Keratinocyte (primary cell): ENCODE results near the gene NDUFA7. TPM values are rescaled to one million over a fixed set of nuclear protein-coding genes. Genes with fewer than 3 reads are reported as not detected.

ENCODE experiments used
- DNase-seq: peaks from one replicate; pipeline ENCODE4 v3.0.0-alpha.2; 2011; ENCODE audit warnings: low read depth, missing footprints, low spot score
- FAIRE-seq: peaks from 2 replicates; lab custom pipeline; 2011; peaks lifted over from hg19 to GRCh38; lab: Jason Lieb, UNC
- H2AFZ ChIP-seq: 2 replicates; pipeline ENCODE4 v1.6.0; 2012; ENCODE audit warnings: low read length, control low read depth, inconsistent platforms; ENCODE audit not compliant: control insufficient read depth
- H3K27ac ChIP-seq: 2 replicates; pipeline ENCODE4 v1.5.1; 2011; ENCODE audit warnings: low read length; ENCODE audit not compliant: control insufficient read depth, insufficient read depth
- H3K27me3 ChIP-seq: 3 replicates; pipeline ENCODE4 v1.6.0; 2011; ENCODE audit warnings: low read length; ENCODE audit not compliant: control insufficient read depth, insufficient read depth; ENCODE audit errors: extremely low read depth
- H3K36me3 ChIP-seq, 2 experiments: 2 replicates in 1 of 2; 3 replicates in 1 of 2; pipeline ENCODE4 v1.5.1; 2011; ENCODE audit warnings: low read length in 2 of 2, mild to moderate bottlenecking in 1 of 2; ENCODE audit not compliant: control insufficient read depth in 2 of 2, insufficient read depth in 2 of 2; ENCODE audit errors: extremely low read depth in 1 of 2
- H3K4me1 ChIP-seq: 3 replicates; pipeline ENCODE4 v1.5.1; 2011; ENCODE audit warnings: low read length; ENCODE audit not compliant: control insufficient read depth, insufficient read depth; ENCODE audit errors: extremely low read depth
- H3K4me2 ChIP-seq: 3 replicates; pipeline ENCODE4 v1.6.0; 2011; ENCODE audit warnings: low read depth, low read length; ENCODE audit not compliant: control insufficient read depth, insufficient read depth; ENCODE audit errors: extremely low read depth
- H3K4me3 ChIP-seq, 3 experiments: fragments of 200-600 bp in 1 of 3; sonication (generic) in 1 of 3; 2 replicates in 2 of 3; 3 replicates in 1 of 3; pipeline ENCODE4 v1.5.1; 2011 to 2016; ENCODE audit warnings: low read length in 3 of 3, mild to moderate bottlenecking in 3 of 3, control low read depth in 2 of 3, inconsistent platforms in 1 of 3, low read depth in 1 of 3, mixed read lengths in 1 of 3, mixed run types in 1 of 3, moderate library complexity in 1 of 3; ENCODE audit not compliant: control insufficient read depth in 2 of 3, insufficient read depth in 2 of 3; ENCODE audit errors: extremely low read depth in 1 of 3
- H3K79me2 ChIP-seq: 2 replicates; pipeline ENCODE4 v1.6.0; 2012; ENCODE audit warnings: low read length; ENCODE audit not compliant: control insufficient read depth, insufficient read depth
- H3K9ac ChIP-seq: 3 replicates; pipeline ENCODE4 v1.6.0; 2011; ENCODE audit warnings: low read length; ENCODE audit not compliant: control insufficient read depth, insufficient read depth; ENCODE audit errors: extremely low read depth
- H3K9me1 ChIP-seq: 3 replicates; pipeline ENCODE4 v1.6.0; 2011; ENCODE audit warnings: low read length; ENCODE audit not compliant: control insufficient read depth, insufficient read depth; ENCODE audit errors: extremely low read depth
- H3K9me3 ChIP-seq: 2 replicates; pipeline ENCODE4 v1.5.1; 2012; ENCODE audit warnings: low read depth, low read length; ENCODE audit not compliant: control insufficient read depth
- H4K20me1 ChIP-seq: 3 replicates; pipeline ENCODE4 v1.6.0; 2011; ENCODE audit warnings: low read length; ENCODE audit not compliant: control insufficient read depth, insufficient read depth; ENCODE audit errors: extremely low read depth
- CTCF ChIP-seq, 3 experiments: IDR thresholded peaks in 1 of 3; conservative IDR thresholded peaks in 1 of 3; optimal IDR thresholded peaks in 1 of 3; 2 replicates in 2 of 3; 3 replicates in 1 of 3; pipeline versions ENCODE3 to v1.5.1; 2011; ENCODE audit warnings: low read length in 3 of 3, mild to moderate bottlenecking in 3 of 3, moderate library complexity in 2 of 3, control low read depth in 1 of 3, inconsistent platforms in 1 of 3; ENCODE audit not compliant: insufficient read depth in 2 of 3; ENCODE audit errors: extremely low read depth in 1 of 3
- EZH2 ChIP-seq: IDR thresholded peaks from one replicate; pipeline ENCODE4 v1.6.1; 2012; ENCODE audit warnings: inconsistent platforms, mild to moderate bottlenecking, low read length, moderate library complexity
- dilution Hi-C: fragments of 300-500 bp; cut with MboI; formaldehyde crosslinking; loops from one replicate; pipeline ENCODE4 v1.7.0; 2020; ENCODE audit warnings: low sequenced_read_pairs; ENCODE audit not compliant: extremely low pct_ligation_motif_present
- polyA plus RNA-seq, 5 experiments: library from polyadenylated mRNA; depleted of rRNA in 3 of 5; stranded (reverse) in 3 of 5; stranded (forward) in 1 of 5; unstranded in 1 of 5; fragments of >200 nt; gene quantifications; 1 replicate in 1 of 5; 2 replicates in 3 of 5; 3 replicates in 1 of 5; pipeline versions ENCODE4 v1.2.1 to v1.2.3, GENCODE V29; 2011 to 2012; ENCODE audit warnings: missing spikeins in 2 of 5, low read depth in 1 of 5, low replicate concordance in 1 of 5

NDUFA7 gene
- polyA plus RNA-seq, 1 donor (not counting 4 experiments of a cell fraction or from before 2014, with no cell fraction given) = 59.2 TPM

- FAIRE-seq (no peak), DNase-seq (no peak)
- peaks cover 16% of the 10 kb centered on the region for H3K4me1 ChIP-seq
- TF ChIP-seq CTCF (optimal IDR thresholded peaks at IDR 0.05 in 1 of 3, IDR thresholded peaks at IDR 0.05 in 1 of 3, conservative IDR thresholded peaks at IDR 0.05 in 1 of 3; ENCODE audit: extremely low read depth in 1 of 3, insufficient read depth in 2 of 3, low read length in 3 of 3) (no peak), EZH2 (no peak)
- no peaks in the 10 kb centered on the region for H3K9me3 ChIP-seq
- peaks cover 10% of the 10 kb centered on the region for H4K20me1 ChIP-seq
- no peak overlapping the region for H3K27ac ChIP-seq
- no peak overlapping the region for H3K9ac ChIP-seq
- no peak overlapping the region for H3K4me2 ChIP-seq
- H3K36me3 ChIP-seq = peaks cover 7 to 17% of the 10 kb centered on the region in 2 experiments
- dilution Hi-C loops = no loop called here
- peaks cover 39% of the 10 kb centered on the region for H3K79me2 ChIP-seq
- no peaks in the 10 kb centered on the region for H3K9me1 ChIP-seq
- H2AFZ ChIP-seq = no peak overlapping the region
- no peaks in the 10 kb centered on the region for H3K27me3 ChIP-seq
- H3K4me3 ChIP-seq = no peak overlapping the region
Observed at GRCh38 chr19:8323781-8324185, 2.6 kb upstream of the NDUFA7 start.

GRCh38 chr19:8322638-8322997 lies 1.4 kb upstream of the NDUFA7 start:
- Histone ChIP-seq H3K4me1 (peaks cover 16% of the 10 kb centered on the region), H3K4me2 (peak overlapping the region; percentile 87), H3K9ac (peak overlapping the region; percentile 99), H2AFZ (no peak overlapping the region), H3K27me3 (no peaks in the 10 kb centered on the region), H3K4me3 (peak overlapping the region; percentile 83 to 97 (median 90)), H3K27ac (peak overlapping the region; percentile 84), H4K20me1 (peaks cover 10% of the 10 kb centered on the region), H3K9me3 (no peaks in the 10 kb centered on the region), H3K36me3 (peaks cover 7 to 17% of the 10 kb centered on the region in 2 experiments), H3K9me1 (no peaks in the 10 kb centered on the region), H3K79me2 (peaks cover 39% of the 10 kb centered on the region)
- no peak for TF ChIP-seq EZH2
- TF ChIP-seq CTCF (optimal IDR thresholded peaks at IDR 0.05 in 1 of 3, IDR thresholded peaks at IDR 0.05 in 1 of 3, conservative IDR thresholded peaks at IDR 0.05 in 1 of 3; ENCODE audit: extremely low read depth in 1 of 3, insufficient read depth in 2 of 3, low read length in 3 of 3) = no peak
- no peak for FAIRE-seq
- no peak for DNase-seq
- dilution Hi-C loops = no loop called here
